H1 (cell line): Measurements from ENCODE around the gene RAB24. TPM values are rescaled to one million over a fixed set of nuclear protein-coding genes. Genes with fewer than 3 reads are reported as not detected.

Source experiments
- CTCF ChIA-PET: fragments of 300-600 bp; sonication (Branson Sonifier 250); formaldehyde crosslinking; loops from one replicate; lab custom pipeline; 2021; ENCODE audit not compliant: partially characterized antibody; lab: Charles Lee
- POLR2A ChIA-PET: fragments of 300-600 bp; sonication (Branson Sonifier 250); formaldehyde crosslinking; loops from one replicate; lab custom pipeline; 2021; ENCODE audit warnings: inconsistent platforms; ENCODE audit not compliant: partially characterized antibody; lab: Charles Lee
- DNase-seq, 2 experiments: peaks; one replicate each; pipeline versions ENCODE4 v3.0.0 to v3.0.0-alpha.2; 2010 to 2022; ENCODE audit warnings: low spot score in 2 of 2, low read depth in 1 of 2, mixed read lengths in 1 of 2
- FAIRE-seq: peaks from 2 replicates; lab custom pipeline; 2011; peaks lifted over from hg19 to GRCh38; lab: Jason Lieb, UNC
- H2AFZ ChIP-seq: 2 replicates; pipeline ENCODE4 v1.8.1; 2012; ENCODE audit warnings: low read length, inconsistent platforms
- H2AK5ac ChIP-seq: 2 replicates; pipeline ENCODE4 v1.6.1; 2013; ENCODE audit warnings: low read depth, low read length
- H2BK120ac ChIP-seq: replicated peaks from 2 replicates; pipeline ENCODE3; 2013; ENCODE audit warnings: low read depth, low read length, inconsistent platforms
- H2BK12ac ChIP-seq: 2 replicates; pipeline ENCODE4 v1.6.1; 2013; ENCODE audit warnings: low read depth, low read length
- H2BK15ac ChIP-seq: 2 replicates; pipeline ENCODE4 v1.6.1; 2013; ENCODE audit warnings: low read length
- H2BK20ac ChIP-seq: 2 replicates; pipeline ENCODE4 v1.6.1; 2013; ENCODE audit warnings: low read length
- H2BK5ac ChIP-seq: 2 replicates; pipeline ENCODE4 v1.6.1; 2013; ENCODE audit warnings: low read depth, low read length
- H3K14ac ChIP-seq: 2 replicates; pipeline ENCODE4 v1.6.1; 2013; ENCODE audit warnings: inconsistent platforms; ENCODE audit not compliant: insufficient read length
- H3K18ac ChIP-seq: 2 replicates; pipeline ENCODE4 v1.6.1; 2013; ENCODE audit warnings: low read length; ENCODE audit errors: extremely low read depth
- H3K23ac ChIP-seq: 2 replicates; pipeline ENCODE4 v1.6.1; 2013; ENCODE audit warnings: inconsistent platforms; ENCODE audit not compliant: insufficient read length
- H3K23me2 ChIP-seq: 2 replicates; pipeline ENCODE4 v1.6.1; 2013; ENCODE audit warnings: low read depth, low read length
- H3K27ac ChIP-seq: 2 replicates; pipeline ENCODE4 v1.6.1; 2011; ENCODE audit warnings: low read depth, low read length, inconsistent platforms
- H3K27me3 ChIP-seq, 4 experiments: replicated peaks in 1 of 4; 1 replicate in 1 of 4; 2 replicates in 3 of 4; pipeline versions ENCODE4 v1.6.1 to v1.8.1; 2011 to 2013; ENCODE audit warnings: low read length in 3 of 4, mild to moderate bottlenecking in 3 of 4, inconsistent platforms in 2 of 4, mixed read lengths in 2 of 4, moderate library complexity in 1 of 4; ENCODE audit not compliant: control insufficient read depth in 3 of 4, insufficient read depth in 3 of 4; ENCODE audit errors: extremely low read depth in 1 of 4
- H3K36me3 ChIP-seq, 4 experiments: 2 replicates each; pipeline versions ENCODE4 v1.6.1 to v1.8.1; 2011 to 2013; ENCODE audit warnings: mild to moderate bottlenecking in 4 of 4, low read length in 3 of 4, moderate library complexity in 2 of 4, control low read depth in 1 of 4, inconsistent platforms in 1 of 4; ENCODE audit not compliant: insufficient read depth in 4 of 4, control insufficient read depth in 2 of 4
- H3K4ac ChIP-seq: replicated peaks from 2 replicates; pipeline ENCODE3; 2013; ENCODE audit warnings: low read length, low read depth, mixed read lengths, inconsistent platforms; ENCODE audit not compliant: insufficient read length
- H3K4me1 ChIP-seq, 4 experiments: replicated peaks in 1 of 4; 1 replicate in 1 of 4; 2 replicates in 3 of 4; pipeline versions ENCODE4 v1.6.1 to v1.8.1; 2011 to 2013; ENCODE audit warnings: low read length in 3 of 4, inconsistent platforms in 2 of 4, mixed read lengths in 1 of 4; ENCODE audit not compliant: insufficient read depth in 4 of 4, control insufficient read depth in 3 of 4
- H3K4me2 ChIP-seq, 2 experiments: 2 replicates each; pipeline versions ENCODE4 v1.6.1 to v1.8.1; 2011 to 2013; ENCODE audit warnings: low read depth in 2 of 2, low read length in 2 of 2, control low read depth in 1 of 2, inconsistent platforms in 1 of 2, mild to moderate bottlenecking in 1 of 2; ENCODE audit not compliant: insufficient read depth in 1 of 2
- H3K4me3 ChIP-seq, 4 experiments: fragments of 200-600, 300-600 bp in 1 of 4; sonication (generic), shearing (Covaris generic), sonication (Bioruptor Twin) in 1 of 4; 2 replicates each; pipeline versions ENCODE4 v1.5.1 to v1.8.1; 2011 to 2016; ENCODE audit warnings: low read length in 4 of 4, low read depth in 3 of 4, control low read depth in 2 of 4, inconsistent platforms in 2 of 4, mild to moderate bottlenecking in 2 of 4, mixed read lengths in 1 of 4, moderate library complexity in 1 of 4; ENCODE audit not compliant: insufficient read depth in 2 of 4; ENCODE audit errors: extremely low read depth in 1 of 4
- H3K56ac ChIP-seq: replicated peaks from 2 replicates; pipeline ENCODE3; 2013; ENCODE audit warnings: low read depth, mild to moderate bottlenecking, mixed read lengths, low read length, inconsistent platforms; ENCODE audit not compliant: insufficient read length
- H3K79me1 ChIP-seq: 2 replicates; pipeline ENCODE4 v1.6.1; 2013; ENCODE audit warnings: low read depth, low read length, control low read depth
- H3K79me2 ChIP-seq, 2 experiments: 2 replicates each; pipeline versions ENCODE4 v1.6.1 to v1.8.1; 2012 to 2013; ENCODE audit warnings: low read length in 2 of 2, mild to moderate bottlenecking in 2 of 2, inconsistent platforms in 1 of 2; ENCODE audit not compliant: insufficient read depth in 2 of 2, control insufficient read depth in 1 of 2
- H3K9ac ChIP-seq, 4 experiments: replicated peaks in 1 of 4; 1 replicate in 1 of 4; 2 replicates in 3 of 4; pipeline versions ENCODE4 v1.6.1 to v1.8.1; 2011 to 2013; ENCODE audit warnings: low read depth in 3 of 4, low read length in 3 of 4, control low read depth in 2 of 4, mild to moderate bottlenecking in 2 of 4, moderate library complexity in 2 of 4, inconsistent platforms in 1 of 4; ENCODE audit errors: extremely low read depth in 1 of 4
- H3K9me3 ChIP-seq, 2 experiments: 2 replicates each; pipeline versions ENCODE4 v1.6.1 to v1.8.1; 2012 to 2013; ENCODE audit warnings: mild to moderate bottlenecking in 2 of 2, moderate library complexity in 2 of 2, control low read depth in 1 of 2, inconsistent platforms in 1 of 2, low read depth in 1 of 2, low read length in 1 of 2, mixed read lengths in 1 of 2; ENCODE audit not compliant: insufficient read depth in 2 of 2
- H4K20me1 ChIP-seq, 2 experiments: replicated peaks in 1 of 2; 2 replicates each; pipeline versions ENCODE3 to v1.8.1; 2011 to 2013; ENCODE audit warnings: inconsistent platforms in 2 of 2, low read length in 2 of 2, mild to moderate bottlenecking in 1 of 2; ENCODE audit not compliant: insufficient read depth in 2 of 2, control insufficient read depth in 1 of 2
- H4K5ac ChIP-seq: 2 replicates; pipeline ENCODE4 v1.6.1; 2013; ENCODE audit warnings: low read length, low read depth, mixed read lengths, inconsistent platforms; ENCODE audit not compliant: insufficient read length
- H4K8ac ChIP-seq: 2 replicates; pipeline ENCODE4 v1.8.0; 2013; ENCODE audit warnings: mild to moderate bottlenecking, moderate library complexity, low read length, inconsistent platforms; ENCODE audit not compliant: insufficient read depth; ENCODE audit errors: extremely low read depth
- H4K91ac ChIP-seq: replicated peaks from 2 replicates; pipeline ENCODE3; 2013; ENCODE audit warnings: low read length, mixed read lengths, inconsistent platforms; ENCODE audit not compliant: insufficient read length
- ASH2L ChIP-seq: fragments of 200-600, 300-600 bp; sonication (generic); IDR thresholded peaks from one replicate; pipeline ENCODE4 v1.7.1; 2017; ENCODE audit warnings: low read length
- SRF ChIP-seq: IDR thresholded peaks from 2 replicates; pipeline ENCODE4 v1.6.1; 2011; ENCODE audit warnings: mild to moderate bottlenecking, low read depth, low read length, moderate library complexity
- WGBS, 2 experiments: shearing (Covaris generic) in 1 of 2; methylation state at CpG; one replicate each; pipeline versions ENCODE4 v1.1.6 to v1.1.7; 2013 to 2015; ENCODE audit warnings: low lambda C conversion rate in 2 of 2, mixed read lengths in 2 of 2, inconsistent platforms in 1 of 2, low coverage in 1 of 2, missing lambda C conversion rate in 1 of 2; ENCODE audit not compliant: insufficient replicate concordance in 2 of 2, insufficient coverage in 1 of 2, insufficient read length in 1 of 2; ENCODE audit errors: extremely low coverage in 1 of 2, missing lambda C conversion rate in 1 of 2; 5-methylcytosine and 5-hydroxymethylcytosine counted together
- polyA plus RNA-seq, 7 experiments: library from polyadenylated mRNA; depleted of rRNA in 3 of 7; stranded (reverse) in 5 of 7; unstranded in 2 of 7; fragments of >200 nt in 5 of 7; fragments of 200-250 nt in 2 of 7; gene quantifications; 1 replicate in 5 of 7; 2 replicates in 1 of 7; 4 replicates in 1 of 7; pipeline versions ENCODE4 v1.2.1 to v1.2.3, GENCODE V29; 2011 to 2013; ENCODE audit warnings: missing spikeins in 2 of 7, mixed read lengths in 2 of 7
- total RNA-seq: library from RNA; stranded (reverse); fragmentation: NEBNext Ultra II Directional; extraction: Animal tissue kit (Norgen Biotek cat#: 25700); gene quantifications from 2 replicates; pipeline ENCODE4 v1.2.1, GENCODE V29; 2021

RAB24 gene
- total and polyA plus RNA-seq, 2 of the 8 experiments (the other 6 are each of a cell fraction or from before 2014, with no cell fraction given): 18.8 to 33.8 TPM

GRCh38 chr5:177330991-177331842, 27.7 kb upstream of the RAB24 start:
- no peak overlapping the region for H2BK12ac ChIP-seq
- no peaks in the 10 kb centered on the region for H3K79me1 ChIP-seq
- H3K4ac ChIP-seq: no peak overlapping the region
- H3K4me3 ChIP-seq: no peak overlapping the region
- peaks cover 0 to 6% of the 10 kb centered on the region in 2 experiments for H4K20me1 ChIP-seq
- H3K79me2 ChIP-seq: no peaks in the 10 kb centered on the region
- CTCF ChIA-PET: interaction anchor here (1.2 to 10.3 kb wide), 4 partner anchors 14 to 73 kb away, joined by 3 to 100 read pairs (median 5); no protein-coding TSS in a partner anchor
- H3K36me3 ChIP-seq: peaks cover 14 to 27% (median 21%) of the 10 kb centered on the region in 4 experiments
- WGBS, 2 experiments: 94% methylated on average over 27 of the region's 27 CpGs; no CpG with 5 or more reads in 1 of the 2 experiments
- H3K18ac ChIP-seq: no peak overlapping the region
- no peak overlapping the region for H2AFZ ChIP-seq
- FAIRE-seq: no peak
- H2AK5ac ChIP-seq: no peak overlapping the region
- H2BK15ac ChIP-seq: no peak overlapping the region
- no peak overlapping the region for H4K5ac ChIP-seq
- H3K14ac ChIP-seq: no peak overlapping the region
- TF ChIP-seq ASH2L: no peak
- no peak for TF ChIP-seq SRF
- H2BK120ac ChIP-seq: no peak overlapping the region
- H3K4me2 ChIP-seq: no peak overlapping the region
- no peaks in the 10 kb centered on the region for H3K23me2 ChIP-seq
- no peak overlapping the region for H2BK5ac ChIP-seq
- POLR2A ChIA-PET: interaction anchor here (1.2 to 2.5 kb wide), 4 partner anchors 13 to 119 kb away, joined by 4 to 7 read pairs (median 5); partner anchors contain the start of gene LMAN2
- no peak overlapping the region for H2BK20ac ChIP-seq
- no peak overlapping the region for H3K27ac ChIP-seq
- no peaks in the 10 kb centered on the region for H3K27me3 ChIP-seq
- no peak overlapping the region for H3K23ac ChIP-seq
- DNase-seq: no peak
- no peak overlapping the region for H4K91ac ChIP-seq
- H4K8ac ChIP-seq: no peak overlapping the region
- H3K9ac ChIP-seq: no peak overlapping the region
- no peaks in the 10 kb centered on the region for H3K9me3 ChIP-seq
- H3K56ac ChIP-seq: no peak overlapping the region
- H3K4me1 ChIP-seq: peaks cover 0 to 2% (median 0%) of the 10 kb centered on the region in 4 experiments; a peak in 4 of 7 replicates
